GM19324 (cell line): ENCODE data around the gene TCEAL2.
"Not testable (repeated sequence)": the region's sequence is repeated elsewhere in the genome, so short reads cannot be mapped to it uniquely, and the experiment has no call there.

Source experiments
- ATAC-seq: cut with Tn5 transposase; IDR thresholded peaks from one replicate; pipeline ENCODE4 v1.9.1; 2021; ENCODE audit warnings: mild to moderate bottlenecking, moderate library complexity; ENCODE audit not compliant: unreplicated experiment, low FRiP score

The TCEAL2 gene

DNA sequence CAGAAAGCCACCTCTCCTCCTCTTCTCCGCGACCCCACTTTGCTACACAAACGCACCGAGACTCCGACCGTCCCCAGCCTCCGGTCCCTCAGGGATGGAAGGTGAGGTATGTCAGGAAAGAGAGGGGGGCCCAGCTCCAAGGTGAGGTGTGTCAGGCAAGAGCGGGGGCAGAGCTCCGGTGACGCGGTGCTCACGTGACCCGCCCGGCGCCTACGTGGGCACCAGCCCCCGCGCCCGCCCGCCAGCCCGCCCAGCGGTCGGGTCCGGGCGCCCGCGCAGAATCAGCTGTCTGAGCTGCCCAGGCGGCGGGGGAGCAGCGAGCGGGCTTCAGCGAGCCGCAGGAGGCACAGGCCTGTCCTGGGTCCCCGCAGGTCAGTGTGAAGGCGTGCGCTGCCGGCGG is at the start of gene TCEAL2:
Gene TCEAL2 (plus strand): TSS at position 244 of the 400 bp plus-strand sequence. CDS start 1,152 bp downstream, outside the sequence.
- not testable (repeated sequence) for ATAC-seq

DNA sequence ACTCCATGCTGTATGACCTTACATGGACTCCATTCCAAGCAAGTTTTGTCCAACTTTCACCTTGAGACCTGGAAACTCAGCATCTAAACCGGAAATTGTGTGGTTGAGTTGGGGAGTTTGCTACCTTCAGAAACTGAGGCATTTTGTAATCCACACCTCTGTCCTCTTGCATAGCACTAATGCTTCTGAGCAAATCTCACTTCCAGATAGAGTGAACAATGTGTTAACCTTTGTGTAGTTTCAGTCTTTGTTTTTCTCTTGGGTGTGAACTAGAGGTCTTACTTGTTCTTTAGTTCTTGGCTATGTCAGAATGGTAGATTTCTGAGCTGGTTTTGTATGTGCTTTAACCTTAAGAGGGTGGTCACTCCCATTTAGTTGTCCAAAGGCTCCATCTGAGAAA is 48.1 kb upstream of the TCEAL2 start:
- no peak for ATAC-seq

DNA sequence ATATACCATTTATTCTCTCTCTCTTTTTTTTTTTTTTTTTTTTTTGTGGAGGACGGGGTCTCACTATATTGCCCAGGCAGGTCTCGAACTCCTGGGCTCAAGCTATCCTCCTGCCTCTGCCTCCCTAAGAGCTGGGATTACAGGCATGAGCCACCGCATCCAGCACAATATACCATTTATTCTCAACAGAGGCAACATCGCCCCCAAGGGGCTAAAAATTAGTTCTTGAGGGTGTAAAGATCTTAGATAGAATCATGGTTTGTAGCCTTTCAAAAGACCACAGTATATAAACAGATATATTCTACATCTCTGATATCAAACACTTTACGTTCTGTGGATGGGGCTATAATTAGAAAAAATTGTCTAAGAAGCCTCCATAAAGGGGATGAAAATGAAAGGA is 39.8 kb upstream of the TCEAL2 start:
- ATAC-seq, result no peak

DNA sequence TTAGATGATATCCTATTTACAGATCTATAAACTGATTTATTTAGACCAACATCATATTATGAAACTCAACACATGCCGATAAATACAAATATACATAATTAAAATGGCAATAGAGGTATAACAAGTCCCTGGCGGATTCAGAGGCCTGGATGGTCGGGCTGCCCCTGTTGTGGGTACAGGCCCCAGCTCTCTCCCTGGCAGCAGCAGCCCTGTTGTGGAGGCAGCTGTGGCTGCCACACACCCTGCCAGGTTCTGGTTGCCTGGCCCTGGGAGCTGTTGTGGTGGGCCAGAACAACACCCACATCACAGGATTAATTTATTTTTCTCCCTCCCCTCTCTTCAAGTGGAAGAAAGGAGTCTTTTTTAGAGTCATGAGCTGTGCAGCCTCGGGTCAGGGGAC is 12.1 kb upstream of the TCEAL2 start:
- ATAC-seq, result no peak

- ATAC-seq, result no peak
These were observed 9.7 kb upstream of the TCEAL2 start for GRCh38 chrX:102115748-102116147.

DNA sequence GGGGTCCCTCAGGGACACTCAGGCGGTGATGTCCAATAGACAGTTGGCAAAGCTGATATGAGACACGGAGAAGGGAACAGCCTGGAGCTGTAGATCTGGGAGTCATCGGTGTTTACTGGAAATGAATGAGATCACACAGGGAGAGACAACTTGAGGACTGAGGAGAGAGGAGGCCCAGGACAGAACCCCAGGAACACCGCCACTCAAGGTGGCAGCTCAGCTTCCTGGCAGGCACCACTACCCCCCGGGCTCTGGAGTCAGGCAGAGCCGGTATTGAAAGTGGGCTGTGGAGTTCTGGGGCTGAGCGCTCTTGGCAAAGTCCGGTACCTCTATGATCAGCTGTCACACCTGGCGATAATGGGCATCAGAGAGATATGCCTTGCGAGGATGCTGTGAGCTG is 465 bp upstream of the TCEAL2 start:
- ATAC-seq, result not testable (repeated sequence)

- not testable (repeated sequence) for ATAC-seq
These were observed 770 bp downstream of the TCEAL2 start for GRCh38 chrX:102126080-102126818.

DNA sequence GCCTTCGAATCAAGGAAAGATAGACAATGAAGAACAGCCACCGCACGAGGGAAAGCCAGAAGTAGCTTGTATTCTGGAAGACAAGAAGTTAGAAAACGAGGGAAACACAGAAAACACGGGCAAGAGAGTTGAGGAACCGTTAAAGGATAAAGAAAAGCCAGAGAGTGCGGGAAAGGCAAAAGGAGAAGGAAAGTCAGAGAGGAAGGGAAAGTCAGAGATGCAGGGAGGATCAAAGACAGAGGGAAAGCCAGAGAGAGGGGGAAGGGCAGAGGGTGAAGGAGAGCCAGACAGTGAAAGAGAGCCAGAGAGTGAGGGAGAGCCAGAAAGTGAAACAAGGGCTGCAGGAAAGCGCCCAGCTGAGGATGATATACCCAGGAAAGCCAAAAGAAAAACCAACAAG is 1.4 kb downstream of the TCEAL2 start:
- no peak for ATAC-seq

DNA sequence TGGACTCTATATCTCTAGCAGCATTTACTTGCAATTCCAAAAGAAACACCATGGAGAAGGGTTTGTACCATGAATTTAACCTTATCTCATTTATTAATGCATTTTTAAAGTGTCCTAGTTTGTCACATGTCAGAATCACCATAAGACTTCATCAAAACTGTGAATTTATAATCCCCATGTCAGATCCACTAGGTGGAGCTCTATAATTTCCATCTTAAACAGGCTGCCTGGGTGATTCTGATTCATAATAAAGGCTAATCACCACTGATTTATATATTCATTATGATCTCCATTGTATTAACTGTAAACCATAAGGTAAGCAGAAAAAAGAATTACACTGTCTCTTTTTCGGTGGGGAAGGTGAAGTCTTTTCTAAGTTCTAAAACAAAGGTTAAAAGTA is 4.0 kb downstream of the TCEAL2 start:
- no peak for ATAC-seq

DNA sequence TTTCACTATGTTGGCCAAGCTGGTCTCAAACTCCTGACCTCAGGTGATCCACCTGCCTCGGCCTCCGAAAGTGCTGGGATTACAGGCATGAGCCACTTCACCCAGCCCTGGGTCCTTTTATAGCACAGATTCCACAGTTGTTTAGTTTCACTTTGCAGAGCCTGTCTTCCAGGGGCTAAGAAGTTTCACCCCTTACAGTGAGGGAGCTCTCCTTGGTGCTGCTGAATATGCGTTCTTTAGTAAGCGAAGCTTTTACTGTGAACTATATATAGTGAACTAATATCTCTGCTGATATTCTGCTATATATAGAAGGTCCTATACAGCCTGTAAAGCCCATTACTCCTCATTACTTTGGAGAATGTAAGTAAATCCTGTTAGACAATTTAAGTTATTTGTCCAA is 12.6 kb downstream of the TCEAL2 start:
- ATAC-seq, result no peak

DNA sequence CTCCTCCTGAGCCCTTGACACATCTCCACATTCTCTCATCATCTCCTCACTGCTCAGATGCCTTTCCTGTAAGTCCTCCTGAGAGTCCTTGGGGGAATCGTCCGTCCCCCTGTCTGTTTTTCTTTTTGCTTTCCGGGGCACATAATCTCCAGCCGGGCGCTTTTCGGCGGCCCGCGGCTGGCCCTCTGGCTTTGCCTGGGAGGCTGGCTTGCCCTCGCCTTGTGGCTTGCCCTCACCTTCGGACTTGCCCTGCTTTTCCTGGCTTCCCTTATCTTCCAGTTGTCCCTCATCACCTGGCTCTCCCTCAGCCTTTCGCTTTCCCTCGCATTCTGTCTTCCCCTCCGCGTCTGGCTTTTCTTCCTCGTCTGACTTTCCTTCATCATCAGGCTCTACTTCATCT is 15.4 kb downstream of the TCEAL2 start:
- not testable (repeated sequence) for ATAC-seq

DNA sequence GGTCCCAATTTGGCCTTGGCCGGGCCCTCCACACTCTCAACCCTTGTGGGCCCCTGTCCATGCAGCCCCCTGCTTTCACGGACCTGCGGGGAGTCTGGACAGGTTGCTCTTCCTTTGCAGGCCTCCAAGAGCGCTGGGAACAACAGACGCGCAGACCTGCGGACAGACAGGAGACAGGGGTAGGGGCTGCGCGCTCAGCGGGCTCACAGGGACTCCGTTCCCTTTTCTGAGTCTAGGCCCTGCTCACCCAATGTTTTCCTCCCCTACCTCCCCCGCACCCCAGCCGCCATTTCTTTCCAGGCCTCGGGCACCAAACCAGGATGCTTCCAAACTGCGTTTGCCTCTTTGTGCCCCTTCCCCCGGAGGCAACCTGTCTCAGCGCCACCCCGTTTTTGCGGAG is 16.2 kb downstream of the TCEAL2 start:
- ATAC-seq, result not testable (repeated sequence)

DNA sequence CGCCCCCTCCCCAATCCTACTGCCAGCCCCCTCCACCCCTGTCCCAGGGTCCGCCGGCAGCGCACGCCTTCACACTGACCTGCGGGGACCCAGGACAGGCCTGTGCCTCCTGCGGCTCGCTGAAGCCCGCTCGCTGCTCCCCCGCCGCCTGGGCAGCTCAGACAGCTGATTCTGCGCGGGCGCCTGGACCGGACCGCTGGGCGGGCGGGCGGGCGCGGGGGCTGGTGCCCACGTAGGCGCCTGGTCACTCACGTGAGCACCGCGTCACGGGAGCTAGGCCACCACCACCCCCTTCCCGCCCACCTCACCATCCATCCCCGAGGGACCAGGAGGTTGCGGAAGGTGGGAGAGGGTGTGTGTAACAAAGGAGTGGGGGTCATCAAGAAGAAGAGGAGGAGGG is 16.8 kb downstream of the TCEAL2 start, which contains the start of gene TCEAL6:
Gene TCEAL6 (minus strand): TSS at position 208 of the 400 bp plus-strand sequence.
- not testable (repeated sequence) for ATAC-seq

- ATAC-seq, result no peak
These were observed 28.9 kb downstream of the TCEAL2 start for GRCh38 chrX:102154218-102154860.

GRCh38 chrX:102154900-102155805 is 29.7 kb downstream of the TCEAL2 start:
- no peak for ATAC-seq

- ATAC-seq, result no peak
These were observed 30.3 kb downstream of the TCEAL2 start, which contains the start of gene BEX5 for GRCh38 chrX:102155806-102156179. TSS of gene BEX5 (minus strand) at chrX:102155977. CDS start at chrX:102154265, 1,712 bp downstream.
